Measurements from ENCODE around the gene SV2B.
A peak's percentile ranks its signal among the peaks of the same experiment; 100 is the strongest.

SV2B gene

DNA sequence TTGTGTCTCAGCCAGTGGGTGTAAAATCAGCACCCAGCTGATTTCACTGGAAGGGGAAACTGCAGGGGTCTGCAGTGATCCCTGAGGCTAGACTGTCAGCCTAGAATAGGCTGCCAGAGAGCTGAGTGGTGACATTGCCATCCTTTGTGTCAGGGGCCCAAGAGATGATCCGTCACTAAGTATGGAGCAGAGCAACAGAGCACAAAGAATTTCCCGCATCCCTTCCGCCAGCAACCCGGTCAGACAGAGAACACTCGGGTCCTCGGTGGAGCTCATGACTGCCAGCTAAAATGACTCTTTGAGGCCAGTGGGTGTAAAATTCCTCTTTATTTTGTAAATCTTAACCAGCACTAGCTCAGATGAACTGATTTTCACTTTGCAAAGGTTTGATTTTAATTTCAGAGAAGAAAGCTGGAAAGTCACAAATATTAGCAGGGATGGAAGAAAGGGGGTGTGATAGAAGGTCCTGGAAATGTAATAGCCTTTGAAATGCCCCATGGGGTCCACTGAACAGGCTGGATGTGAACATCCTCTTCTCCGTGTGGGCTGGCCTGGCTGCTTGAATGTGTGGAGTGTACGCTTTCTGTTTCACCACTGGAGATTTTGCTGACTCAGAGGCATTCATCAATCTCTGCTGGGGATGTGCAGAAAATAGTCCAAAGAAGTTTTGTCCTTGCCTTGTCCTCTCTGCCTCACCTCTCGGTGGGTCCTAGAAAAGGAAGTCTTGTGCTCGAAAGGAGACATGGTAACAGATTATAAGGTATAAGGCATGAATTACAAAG, 138.8 kb downstream of the SV2B start:
- DNase-seq, result no peak

GRCh38 chr15:91243826-91244225, 143.8 kb downstream of the SV2B start:
- DNase-seq, result no peak

DNA sequence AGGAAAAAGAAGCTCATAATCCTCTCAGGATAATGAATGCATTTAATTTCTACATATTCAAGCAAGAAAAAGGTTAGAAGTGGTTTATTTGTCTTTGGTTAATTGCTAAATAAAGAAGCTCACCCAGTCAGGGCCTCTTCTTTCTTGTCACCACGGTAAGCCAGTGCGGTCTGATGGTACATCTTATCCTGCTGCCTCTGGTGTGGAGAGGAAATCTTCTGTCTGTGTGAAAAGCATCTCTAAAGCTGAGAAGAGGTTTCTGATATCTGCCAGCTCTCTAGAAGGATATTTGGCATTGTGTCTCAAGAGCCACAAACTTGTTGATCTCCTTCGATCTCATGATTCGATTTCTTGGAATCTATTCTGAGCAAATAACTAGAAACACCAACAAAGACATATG, 144.9 kb downstream of the SV2B start:
- DNase-seq, result no peak

DNA sequence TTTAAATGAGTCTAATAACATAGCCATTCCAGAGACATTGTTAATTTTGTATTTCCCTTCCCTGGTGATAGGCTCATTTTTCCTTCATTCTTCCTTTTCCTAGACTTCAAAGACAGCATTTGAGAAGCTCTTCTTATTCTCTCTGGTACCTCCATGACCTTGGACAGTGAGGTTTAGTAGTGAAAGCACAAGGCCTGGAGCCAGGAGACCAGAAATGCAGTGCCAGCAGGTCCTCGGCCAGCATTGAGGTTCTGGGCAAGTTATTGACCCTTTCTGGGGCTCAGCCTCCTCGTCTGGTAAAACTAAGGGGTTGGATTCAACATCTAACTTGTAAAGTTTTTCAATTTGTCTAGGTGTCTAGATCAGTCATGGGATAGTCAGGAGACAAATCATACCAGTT, 146.9 kb downstream of the SV2B start:
- no peak for DNase-seq

- no peak for DNase-seq
These were observed 149.5 kb downstream of the SV2B start for GRCh38 chr15:91249591-91249990.

- DNase-seq, result no peak
These were observed 152.3 kb downstream of the SV2B start for GRCh38 chr15:91252322-91252721.

DNA sequence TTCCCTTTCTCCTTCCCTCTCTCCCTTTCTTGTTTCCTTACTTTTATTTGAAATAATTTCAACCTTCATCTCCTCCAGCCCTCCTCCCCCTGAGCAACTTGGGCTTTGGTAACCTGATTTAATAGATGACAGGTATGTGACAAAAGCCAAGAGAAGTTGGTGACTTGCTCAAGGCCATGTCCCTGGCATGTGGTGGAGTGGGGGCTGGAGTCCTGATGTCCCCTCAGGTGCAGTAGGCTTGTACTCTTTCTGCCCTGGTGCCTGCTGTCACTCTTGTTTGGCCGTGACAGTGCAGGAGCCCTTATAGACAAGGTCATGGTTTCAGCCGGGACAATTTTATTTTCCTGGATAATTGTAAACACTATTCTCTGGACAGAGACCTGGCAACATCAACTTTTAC, 152.7 kb downstream of the SV2B start:
- DNase-seq, result no peak

GRCh38 chr15:91253605-91254004, 153.5 kb downstream of the SV2B start:
- DNase-seq, result no peak

- no peak for DNase-seq
These were observed 154.7 kb downstream of the SV2B start for GRCh38 chr15:91254766-91255165.

- DNase-seq, result no peak
These were observed 155.7 kb downstream of the SV2B start for GRCh38 chr15:91255670-91256192.

GRCh38 chr15:91257746-91258414, 157.8 kb downstream of the SV2B start:
- DNase-seq, result no peak

DNA sequence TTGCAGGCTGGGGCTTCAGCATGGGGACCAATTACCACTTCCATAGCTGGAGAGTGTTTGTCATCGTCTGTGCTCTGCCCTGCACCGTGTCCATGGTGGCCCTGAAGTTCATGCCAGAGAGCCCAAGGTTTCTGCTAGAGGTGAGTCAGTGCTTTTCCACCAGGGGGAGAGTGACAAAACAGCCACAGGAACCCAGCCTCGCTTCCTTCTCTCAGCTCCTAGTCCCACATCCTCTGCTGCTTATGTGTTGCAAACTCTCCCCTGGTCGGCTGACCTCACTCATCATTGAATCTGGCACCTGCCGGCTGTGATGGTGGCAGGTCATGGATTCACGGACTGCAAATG, 158.3 kb downstream of the SV2B start:
- peak in 1 of 2 experiments; percentile 8 for DNase-seq

DNA sequence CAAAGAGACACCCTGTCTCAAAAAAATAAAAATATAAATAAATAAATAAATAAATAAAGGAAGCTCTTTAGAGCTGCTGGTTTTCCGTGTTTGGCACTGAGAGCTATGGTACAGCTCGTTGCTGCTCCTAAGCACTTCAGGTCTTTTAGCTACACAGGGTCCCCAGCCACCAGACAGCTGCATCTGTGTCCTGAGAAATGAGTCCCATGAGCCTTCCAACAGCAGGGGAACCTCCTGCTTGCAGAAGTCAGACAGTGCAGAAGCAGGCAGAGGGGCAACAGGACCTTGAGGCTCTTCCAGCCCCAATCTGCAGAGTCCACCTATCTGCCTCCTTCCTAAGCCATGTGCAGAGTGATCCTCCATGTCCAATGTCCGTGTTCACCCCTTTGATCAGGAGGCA, 159.0 kb downstream of the SV2B start:
- DNase-seq, result no peak

- DNase-seq, result no peak
These were observed 161.3 kb downstream of the SV2B start for GRCh38 chr15:91261345-91261744.

- no peak for DNase-seq
These were observed 163.8 kb downstream of the SV2B start for GRCh38 chr15:91263632-91264531.

DNA sequence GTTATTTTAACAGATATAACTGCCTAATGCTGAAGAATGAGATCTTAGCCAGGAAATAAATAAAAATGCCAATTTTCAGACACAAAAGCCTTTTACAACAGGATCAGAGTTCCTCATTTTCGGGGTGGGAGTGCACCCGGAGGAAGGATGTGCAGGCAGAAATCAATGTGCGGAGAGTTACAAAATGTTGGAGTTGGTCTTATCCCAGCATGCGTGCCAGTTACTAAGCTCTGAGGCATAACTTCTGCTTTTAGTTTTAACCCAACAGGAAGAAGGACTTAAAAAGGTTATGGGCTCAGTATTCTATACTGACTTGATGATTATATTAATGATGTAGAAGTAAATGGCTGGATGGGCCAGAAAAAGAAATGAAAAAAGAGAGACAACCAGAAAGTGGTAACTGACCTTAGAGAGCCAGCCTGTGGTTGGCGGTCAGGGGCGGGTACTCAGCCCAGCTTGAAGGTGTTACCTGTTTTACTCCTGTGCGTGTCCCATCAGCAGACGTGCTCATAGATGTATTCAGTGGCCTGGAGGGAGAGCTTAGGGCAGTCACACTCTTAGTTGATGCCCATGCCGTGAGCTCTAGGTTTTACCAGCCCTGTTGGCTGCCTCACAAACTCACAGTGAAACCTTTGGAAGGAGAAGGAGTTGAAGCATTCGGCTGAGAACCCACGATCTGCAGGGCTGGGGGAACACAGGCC, 164.7 kb downstream of the SV2B start:
- no peak for DNase-seq

DNA sequence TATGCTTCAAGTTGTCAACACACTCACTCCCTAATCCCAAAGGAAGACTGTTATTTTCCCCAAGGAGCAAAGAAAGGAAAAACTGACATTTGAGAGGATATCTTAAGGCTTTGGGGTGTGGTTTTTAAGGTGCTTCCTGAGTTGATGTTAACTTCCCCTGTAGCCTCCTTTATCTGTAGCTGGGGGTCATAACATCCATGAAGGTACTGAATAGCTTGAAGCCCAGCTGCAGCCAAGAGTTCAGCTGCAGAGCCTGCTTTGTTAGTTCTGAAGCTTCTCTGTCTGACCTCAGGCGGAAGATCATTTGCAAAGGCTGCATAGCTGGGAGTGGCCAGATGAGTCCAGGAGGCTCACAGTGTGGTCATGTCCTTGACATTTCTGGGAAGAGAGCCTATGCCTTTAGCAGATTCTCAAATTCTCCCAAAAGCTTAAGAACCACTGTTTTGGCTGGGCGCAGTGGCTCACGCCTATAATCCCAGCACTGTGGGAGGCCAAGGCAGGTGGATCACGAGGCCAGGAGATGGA, 165.4 kb downstream of the SV2B start:
- DNase-seq, result no peak

- DNase-seq, result peak in 1 of 2 experiments; percentile 4
These were observed 168.5 kb downstream of the SV2B start for GRCh38 chr15:91268510-91268909.

DNA sequence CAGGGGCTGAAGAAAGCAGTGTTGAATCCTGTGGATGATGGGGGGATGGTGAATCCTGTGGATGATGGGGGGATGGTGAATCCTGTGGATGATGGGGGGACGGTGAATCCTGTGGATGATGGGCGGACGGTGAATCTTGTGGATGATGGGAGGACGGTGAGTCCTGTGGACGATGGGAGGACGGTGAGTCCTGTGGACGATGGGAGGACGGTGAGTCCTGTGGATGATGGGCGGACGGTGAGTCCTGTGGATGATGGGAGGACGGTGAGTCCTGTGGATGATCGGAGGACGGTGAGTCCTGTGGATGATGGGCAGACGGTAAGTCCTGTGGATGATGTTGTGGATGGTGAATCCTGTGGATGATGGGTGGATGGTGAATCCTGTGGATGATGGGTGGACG, 170.7 kb downstream of the SV2B start:
- no peak for DNase-seq

- DNase-seq, result peak; percentile 36 to 85
These were observed 171.6 kb downstream of the SV2B start for GRCh38 chr15:91271565-91272153.

- no peak for DNase-seq
These were observed 175.8 kb downstream of the SV2B start for GRCh38 chr15:91275844-91276243.

DNA sequence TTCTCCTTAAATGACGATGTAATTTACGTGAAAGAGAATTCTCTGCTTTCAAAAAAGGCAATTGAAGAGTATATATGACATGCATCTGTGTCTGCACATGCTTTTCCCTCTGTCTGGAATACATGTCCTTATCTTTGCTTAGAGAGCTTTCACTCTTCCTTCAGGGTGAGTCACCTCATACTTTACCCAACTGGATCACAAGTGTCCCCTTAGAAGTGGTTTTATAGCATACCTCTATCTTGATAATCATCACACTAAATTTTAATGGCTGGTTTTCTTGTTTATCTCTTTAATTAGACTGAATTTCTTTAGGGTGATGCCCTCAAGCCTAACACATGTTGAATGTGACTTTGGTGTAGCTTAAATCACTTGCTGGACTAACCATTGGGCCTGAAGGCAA, 178.9 kb downstream of the SV2B start:
- DNase-seq, result no peak

Data from NCI-H526 (cell line).